AG08395 (cell line): Measurements from ENCODE around the gene USF2.

Experiments used
- DNase-seq: peaks from one replicate; pipeline ENCODE4 v3.0.0; 2012; ENCODE audit warnings: mixed read lengths, low spot score

The USF2 gene

DNA sequence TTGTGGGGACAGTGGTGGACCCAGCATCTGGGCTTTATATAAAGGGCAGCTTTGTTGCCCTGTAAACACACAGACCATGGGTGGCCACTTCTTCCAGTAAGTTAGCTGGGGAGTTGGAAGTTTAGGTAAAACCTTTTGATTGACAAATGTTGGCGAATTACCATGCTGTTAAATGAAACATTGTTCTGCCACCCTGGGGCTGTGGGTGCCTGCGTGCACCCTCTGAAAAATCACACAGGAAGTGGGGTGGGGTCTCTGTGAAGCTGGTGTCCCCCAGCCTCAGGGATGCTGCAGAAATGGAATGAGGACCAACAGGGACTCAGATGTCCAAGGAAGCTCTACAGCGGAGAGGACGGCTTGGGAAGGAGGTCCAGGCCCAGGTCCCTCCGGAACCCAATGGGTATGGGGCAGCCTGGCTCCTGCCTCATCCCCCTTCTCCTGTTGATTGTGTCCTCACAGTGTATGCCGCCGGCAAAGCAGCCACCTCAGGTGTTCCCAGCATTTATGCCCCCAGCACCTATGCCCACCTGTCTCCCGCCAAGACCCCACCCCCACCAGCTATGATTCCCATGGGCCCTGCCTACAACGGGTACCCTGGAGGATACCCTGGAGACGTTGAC is 2.8 kb upstream of the USF2 start:
- no peak for DNase-seq

- peak; percentile 44 for DNase-seq
Observed at GRCh38 chr19:35266520-35267352, 2.0 kb upstream of the USF2 start.

GRCh38 chr19:35267353-35267817 is 1.4 kb upstream of the USF2 start:
- peak; percentile 31 for DNase-seq

GRCh38 chr19:35267818-35268535 is 785 bp upstream of the USF2 start:
- DNase-seq: peak; percentile 100

GRCh38 chr19:35269438-35270117 is 816 bp downstream of the USF2 start:
- peak; percentile 72 for DNase-seq

DNA sequence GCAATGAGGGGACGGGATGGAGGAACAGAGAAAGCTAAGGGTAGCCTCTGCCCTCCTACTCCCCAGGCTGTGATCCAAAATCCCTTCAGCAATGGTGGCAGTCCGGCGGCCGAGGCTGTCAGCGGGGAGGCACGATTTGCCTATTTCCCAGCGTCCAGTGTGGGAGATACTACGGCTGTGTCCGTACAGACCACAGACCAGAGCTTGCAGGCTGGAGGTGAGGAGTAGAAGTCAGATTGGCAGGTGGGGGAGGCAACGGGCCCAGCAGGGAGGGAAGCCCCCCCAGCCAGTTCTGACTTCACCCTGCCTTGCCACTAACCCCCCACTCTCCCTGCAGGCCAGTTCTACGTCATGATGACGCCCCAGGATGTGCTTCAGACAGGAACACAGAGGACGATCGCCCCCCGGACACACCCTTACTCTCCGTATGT is 1.6 kb downstream of the USF2 start:
- DNase-seq: no peak

DNA sequence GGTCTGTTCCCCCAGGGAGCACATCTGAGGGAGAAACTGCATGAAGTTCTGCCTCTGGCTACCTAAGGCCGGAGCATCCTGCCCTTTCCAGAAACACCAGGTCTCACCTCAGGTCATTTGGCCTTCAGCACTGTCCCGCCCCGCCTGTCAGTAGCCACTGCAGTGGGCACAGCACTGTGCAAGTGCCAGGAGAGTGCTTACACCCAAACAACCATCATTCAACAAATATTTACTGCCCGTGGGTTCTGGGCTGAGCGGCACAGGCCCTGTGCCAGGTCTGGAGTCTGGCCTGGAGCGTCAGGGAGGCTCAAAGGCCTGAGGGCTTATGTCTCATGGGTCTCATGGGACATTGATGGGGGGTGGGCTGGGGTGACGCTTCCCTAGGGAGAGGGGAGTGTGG is 2.8 kb downstream of the USF2 start:
- no peak for DNase-seq

GRCh38 chr19:35272122-35272719 is 3.5 kb downstream of the USF2 start:
- DNase-seq: no peak

- DNase-seq: no peak
Observed at GRCh38 chr19:35272954-35273649, 4.3 kb downstream of the USF2 start.

DNA sequence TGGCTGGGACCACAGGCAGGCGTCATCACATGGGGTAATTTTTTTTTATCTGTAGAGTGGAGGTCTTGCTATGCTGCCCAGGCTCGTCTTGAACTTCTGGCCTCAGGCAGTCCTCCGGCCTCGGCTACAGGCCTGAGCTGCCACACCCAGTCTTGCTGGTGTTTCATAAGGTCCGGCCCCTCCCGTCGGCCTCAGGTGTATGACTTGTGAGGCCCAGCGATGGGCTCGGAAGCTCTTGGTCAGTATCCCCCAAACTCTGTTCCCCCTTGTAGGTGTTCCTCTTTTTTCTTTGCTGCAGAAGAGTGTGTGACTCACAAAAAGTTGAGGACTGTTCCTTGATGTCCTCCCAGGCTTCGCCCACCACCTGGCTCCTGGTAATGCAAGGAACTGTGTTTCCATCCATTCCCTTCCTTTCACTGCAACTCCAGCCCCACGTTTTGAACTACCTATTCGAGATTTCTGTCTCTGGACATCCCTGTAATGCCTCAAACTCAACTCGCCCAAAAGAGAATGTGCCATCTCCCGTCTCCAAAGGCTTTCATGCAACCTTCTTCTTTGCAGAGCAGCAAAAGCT is 5.0 kb downstream of the USF2 start:
- DNase-seq: no peak

GRCh38 chr19:35274323-35274722 is 5.6 kb downstream of the USF2 start:
- DNase-seq: no peak

DNA sequence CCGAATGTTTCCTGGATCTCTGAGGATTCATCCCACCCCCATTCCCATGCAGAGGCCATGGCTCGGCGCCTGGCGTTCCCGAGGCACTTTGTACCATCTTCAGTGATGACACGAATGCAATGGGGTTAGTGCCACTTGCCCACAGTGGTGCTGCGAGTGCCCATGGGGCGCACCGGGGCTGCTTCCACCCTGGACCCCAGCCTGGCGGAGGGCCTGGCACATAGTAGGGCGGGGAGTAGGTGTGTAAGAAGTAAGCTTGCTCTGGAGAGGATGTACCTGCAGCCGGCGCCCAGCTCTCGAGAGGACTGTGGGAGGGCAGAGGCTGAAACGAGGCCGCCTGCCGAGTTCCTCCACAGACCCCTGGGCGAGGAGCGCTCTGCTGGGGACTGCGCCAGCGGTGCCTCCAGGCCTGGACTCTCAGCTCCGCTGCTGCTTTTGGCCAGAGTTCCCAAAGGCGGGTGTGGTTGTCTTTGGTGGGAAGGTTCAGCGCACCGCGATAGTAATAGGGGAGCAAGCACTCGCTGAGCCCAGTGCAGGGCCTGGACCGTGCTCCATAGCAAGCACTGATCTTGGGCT is 8.0 kb downstream of the USF2 start:
- DNase-seq: no peak

DNA sequence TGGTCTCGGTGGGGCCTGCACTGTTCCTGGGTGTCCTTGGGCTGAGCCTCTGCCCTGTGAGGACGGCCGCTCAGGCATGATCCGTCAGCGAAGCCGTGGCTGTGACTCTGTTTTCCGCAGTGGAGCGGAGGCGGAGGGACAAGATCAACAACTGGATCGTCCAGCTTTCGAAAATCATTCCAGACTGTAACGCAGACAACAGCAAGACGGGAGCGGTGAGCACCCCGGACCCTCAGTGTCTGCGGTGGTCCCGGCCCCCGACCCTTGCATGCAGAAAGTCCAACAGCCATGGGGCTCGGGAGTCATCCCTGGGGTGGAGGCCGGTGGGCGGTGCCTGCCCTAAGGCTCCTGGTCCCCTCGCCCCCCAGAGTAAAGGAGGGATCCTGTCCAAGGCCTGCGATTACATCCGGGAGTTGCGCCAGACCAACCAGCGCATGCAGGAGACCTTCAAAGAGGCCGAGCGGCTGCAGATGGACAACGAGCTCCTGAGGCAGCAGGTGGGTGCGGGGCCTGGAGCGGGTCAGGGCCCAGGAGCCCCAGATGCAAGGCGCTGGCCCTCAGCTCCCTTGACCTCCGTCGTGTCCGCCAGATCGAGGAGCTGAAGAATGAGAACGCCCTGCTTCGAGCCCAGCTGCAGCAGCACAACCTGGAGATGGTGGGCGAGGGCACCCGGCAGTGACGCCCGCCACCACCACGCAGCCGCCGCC is 10.0 kb downstream of the USF2 start:
- DNase-seq: no peak

DNA sequence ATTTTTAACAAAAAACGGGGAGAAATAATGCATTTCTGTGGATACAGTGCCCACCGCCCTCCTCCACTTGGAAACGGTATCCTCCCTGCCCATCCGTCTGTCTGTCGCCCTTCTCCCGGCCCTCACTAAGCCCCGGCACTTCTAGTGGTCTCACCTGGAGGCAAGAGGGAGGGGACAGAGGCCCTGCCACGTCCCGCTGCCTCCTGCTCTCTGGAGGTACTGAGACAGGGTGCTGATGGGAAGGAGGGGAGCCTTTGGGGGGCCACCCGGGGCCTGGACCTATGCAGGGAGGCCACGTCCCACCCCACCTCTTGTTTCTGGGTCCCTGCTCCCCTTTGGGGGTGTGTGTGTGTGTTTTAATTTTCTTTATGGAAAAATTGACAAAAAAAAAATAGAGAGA is 10.6 kb downstream of the USF2 start:
- no peak for DNase-seq

DNA sequence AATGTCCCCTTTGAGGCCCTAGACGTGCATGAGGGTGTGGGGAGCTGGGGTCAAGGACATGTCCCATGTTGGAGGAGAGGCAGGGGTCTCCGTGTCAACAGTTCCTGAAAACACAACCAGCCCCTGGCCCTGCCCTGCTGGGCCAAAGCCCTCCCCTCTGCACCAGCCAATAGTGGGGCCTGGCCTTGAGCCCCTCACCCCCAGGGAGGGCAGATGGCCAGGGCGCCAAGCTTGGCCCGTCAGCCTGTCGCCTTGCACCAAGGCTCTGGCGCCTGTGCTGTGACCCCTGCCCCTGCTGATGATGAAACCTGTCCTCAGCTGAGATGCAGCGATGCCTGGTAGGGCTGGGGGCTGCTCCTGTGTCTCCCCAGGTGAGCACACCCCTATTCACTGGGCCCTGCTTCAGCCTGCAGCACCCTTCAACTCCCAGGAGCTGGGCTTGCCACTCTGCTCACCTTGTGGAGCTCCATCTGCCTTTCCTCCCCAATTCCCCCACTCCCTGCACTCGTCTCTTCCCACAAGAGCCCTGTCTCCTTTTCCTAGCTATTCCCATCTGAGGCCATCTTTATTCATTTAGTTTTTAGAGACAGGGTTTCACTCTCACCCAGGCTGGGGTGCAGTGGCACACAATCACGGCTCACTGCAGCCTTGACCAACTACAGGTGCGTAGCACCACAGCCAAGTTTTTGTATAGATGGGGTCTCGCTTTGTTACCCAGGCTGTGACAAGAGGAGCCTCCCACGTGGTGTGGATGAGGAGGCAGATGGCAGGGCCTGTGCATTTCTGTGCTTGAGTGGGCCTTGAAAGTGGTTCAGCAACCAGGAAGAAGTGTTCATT is 11.4 kb downstream of the USF2 start:
- DNase-seq: no peak

- DNase-seq: no peak
Observed at GRCh38 chr19:35281303-35281702, 12.5 kb downstream of the USF2 start.

GRCh38 chr19:35284153-35285094 is 15.7 kb downstream of the USF2 start:
- DNase-seq: no peak

- DNase-seq: no peak
Observed at GRCh38 chr19:35285095-35285449, 16.3 kb downstream of the USF2 start.
